Endodermal cell (in vitro differentiated cells): Measurements from ENCODE around the gene CCDC85B. TPM values are rescaled to one million over a fixed set of nuclear protein-coding genes. Genes with fewer than 3 reads are reported as not detected.
A peak's percentile ranks its signal among the peaks of the same experiment; 100 is the strongest.

Source experiments
- DNase-seq: peaks from one replicate; pipeline ENCODE4 v3.0.0-alpha.2; 2017
- H3K27ac ChIP-seq: 2 replicates; pipeline ENCODE4 v1.5.1; 2013; ENCODE audit warnings: mild to moderate bottlenecking, low read depth, low read length, moderate library complexity
- H3K27me3 ChIP-seq: 2 replicates; pipeline ENCODE4 v1.6.1; 2013; ENCODE audit warnings: mild to moderate bottlenecking, low read length, moderate library complexity; ENCODE audit not compliant: insufficient read depth, control insufficient read depth, poor library complexity, severe bottlenecking
- H3K36me3 ChIP-seq: 2 replicates; pipeline ENCODE4 v1.7.0; 2013; ENCODE audit warnings: mild to moderate bottlenecking, low read length, moderate library complexity; ENCODE audit not compliant: control insufficient read depth, insufficient read depth
- H3K4me1 ChIP-seq: one replicate; pipeline ENCODE4 v1.7.0; 2013; ENCODE audit warnings: low read length; ENCODE audit not compliant: control insufficient read depth, insufficient read depth
- H3K4me3 ChIP-seq: 2 replicates; pipeline ENCODE4 v1.5.1; 2013; ENCODE audit warnings: mild to moderate bottlenecking, low read length, moderate library complexity
- H3K9ac ChIP-seq: 2 replicates; pipeline ENCODE4 v1.6.1; 2013; ENCODE audit warnings: mild to moderate bottlenecking, low read length, moderate library complexity; ENCODE audit not compliant: poor library complexity, severe bottlenecking; ENCODE audit errors: extremely low read depth
- H3K9me3 ChIP-seq: 2 replicates; pipeline ENCODE4 v1.6.1; 2013; ENCODE audit warnings: mild to moderate bottlenecking, low read length, moderate library complexity; ENCODE audit not compliant: control insufficient read depth
- H3K27ac Mint-ChIP-seq: 2 replicates; pipeline ENCODE4 v1.8.0; 2020; ENCODE audit warnings: mixed read lengths
- H3K27me3 Mint-ChIP-seq: 2 replicates; pipeline ENCODE4 v1.8.0; 2021; ENCODE audit warnings: mild to moderate bottlenecking, mixed read lengths; ENCODE audit not compliant: insufficient read depth
- H3K36me3 Mint-ChIP-seq: 2 replicates; pipeline ENCODE4 v1.8.0; 2020; ENCODE audit warnings: low read depth, mixed read lengths
- H3K4me1 Mint-ChIP-seq: 2 replicates; pipeline ENCODE4 v1.8.0; 2020; ENCODE audit warnings: mixed read lengths
- H3K4me3 Mint-ChIP-seq: 2 replicates; pipeline ENCODE4 v1.8.0; 2020; ENCODE audit warnings: mild to moderate bottlenecking, moderate library complexity, mixed read lengths
- H3K9me3 Mint-ChIP-seq: 2 replicates; pipeline ENCODE4 v1.8.0; 2020; ENCODE audit warnings: mild to moderate bottlenecking, mixed read lengths
- WGBS, 2 experiments: methylation state at CpG; one replicate each; pipeline versions ENCODE4 v1.1.5 to v1.1.7; 2013; ENCODE audit warnings: missing lambda C conversion rate in 2 of 2, mixed read lengths in 1 of 2; ENCODE audit not compliant: insufficient coverage in 1 of 2, insufficient read length in 1 of 2; 5-methylcytosine and 5-hydroxymethylcytosine counted together
- total RNA-seq, 2 donors: library from RNA; stranded (reverse); fragmentation: NEBNext Ultra II Directional in 1 of 2; extraction: Animal tissue kit (Norgen Biotek cat#: 25700) in 1 of 2; gene quantifications; 2 replicates in 1 of 2; 3 replicates in 1 of 2; pipeline ENCODE4 v1.2.1, GENCODE V29; 2021
- TF ChIP-seq, protein P1 (sequence below): fragments of 200-600 bp; sonication (generic); conservative IDR thresholded peaks from 2 replicates; pipeline ENCODE4 v1.5.0; 2021; ENCODE audit warnings: antibody characterized with exemption, mild to moderate bottlenecking

The CCDC85B gene
- total RNA-seq, 2 donors from 2014 or later: 18.2 to 23.9 TPM

DNA sequence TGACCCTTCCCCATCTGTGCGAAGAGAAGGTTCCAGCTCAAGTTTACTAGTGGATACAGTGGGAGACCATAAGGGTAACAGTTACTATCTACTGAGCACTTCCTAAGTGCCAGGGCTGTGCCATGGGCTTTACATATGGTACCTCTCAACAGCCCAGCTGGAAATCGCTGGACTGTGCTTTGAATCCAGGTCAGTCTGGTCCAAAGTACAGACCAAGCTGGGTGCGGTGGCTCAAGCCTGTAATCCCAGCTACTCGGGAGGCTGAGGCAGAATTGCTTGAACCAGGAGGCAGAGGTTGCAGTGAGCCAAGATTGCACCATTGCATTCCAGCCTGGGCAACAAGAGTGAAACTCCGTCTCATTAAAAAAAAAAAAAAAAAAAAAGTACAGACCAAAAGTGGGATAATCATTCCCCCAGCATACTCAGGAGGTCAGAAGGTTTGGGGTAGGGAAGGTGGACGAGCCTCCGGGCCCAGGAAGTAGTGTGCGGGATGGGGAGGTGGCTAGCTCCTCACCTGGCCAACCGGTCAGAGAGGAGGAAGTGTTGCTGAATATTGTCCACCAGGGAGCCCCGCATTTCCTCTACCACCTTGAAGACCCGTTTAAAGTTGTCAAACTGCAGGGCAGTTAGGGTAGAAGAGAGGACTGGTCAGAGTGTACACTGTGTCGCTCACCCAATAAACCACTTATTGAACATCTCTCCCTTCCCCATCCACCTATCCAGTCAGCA, 4.5 kb upstream of the CCDC85B start:
- 92 to 100% methylated on average over 8 to 12 of the region's 12 CpGs for WGBS, 2 experiments
- Histone ChIP-seq H3K9ac (no peak overlapping the region), H3K36me3 (peaks cover 39% of the 10 kb centered on the region), H3K27me3 (no peaks in the 10 kb centered on the region), H3K4me3 (peak overlapping the region; percentile 82), H3K4me1 (no peaks in the 10 kb centered on the region), H3K27ac (no peak overlapping the region), H3K9me3 (no peaks in the 10 kb centered on the region)
- DNase-seq: no peak
- H3K27me3 Mint-ChIP-seq: peaks cover 14% of the 10 kb centered on the region
- peaks cover 44% of the 10 kb centered on the region for H3K36me3 Mint-ChIP-seq
- TF ChIP-seq, protein P1, sequence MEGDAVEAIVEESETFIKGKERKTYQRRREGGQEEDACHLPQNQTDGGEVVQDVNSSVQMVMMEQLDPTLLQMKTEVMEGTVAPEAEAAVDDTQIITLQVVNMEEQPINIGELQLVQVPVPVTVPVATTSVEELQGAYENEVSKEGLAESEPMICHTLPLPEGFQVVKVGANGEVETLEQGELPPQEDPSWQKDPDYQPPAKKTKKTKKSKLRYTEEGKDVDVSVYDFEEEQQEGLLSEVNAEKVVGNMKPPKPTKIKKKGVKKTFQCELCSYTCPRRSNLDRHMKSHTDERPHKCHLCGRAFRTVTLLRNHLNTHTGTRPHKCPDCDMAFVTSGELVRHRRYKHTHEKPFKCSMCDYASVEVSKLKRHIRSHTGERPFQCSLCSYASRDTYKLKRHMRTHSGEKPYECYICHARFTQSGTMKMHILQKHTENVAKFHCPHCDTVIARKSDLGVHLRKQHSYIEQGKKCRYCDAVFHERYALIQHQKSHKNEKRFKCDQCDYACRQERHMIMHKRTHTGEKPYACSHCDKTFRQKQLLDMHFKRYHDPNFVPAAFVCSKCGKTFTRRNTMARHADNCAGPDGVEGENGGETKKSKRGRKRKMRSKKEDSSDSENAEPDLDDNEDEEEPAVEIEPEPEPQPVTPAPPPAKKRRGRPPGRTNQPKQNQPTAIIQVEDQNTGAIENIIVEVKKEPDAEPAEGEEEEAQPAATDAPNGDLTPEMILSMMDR: no peak
- no peak overlapping the region for H3K27ac Mint-ChIP-seq
- peaks cover 29% of the 10 kb centered on the region for H3K4me1 Mint-ChIP-seq
- H3K9me3 Mint-ChIP-seq: no peaks in the 10 kb centered on the region
- H3K4me3 Mint-ChIP-seq: peak overlapping the region; percentile 96

DNA sequence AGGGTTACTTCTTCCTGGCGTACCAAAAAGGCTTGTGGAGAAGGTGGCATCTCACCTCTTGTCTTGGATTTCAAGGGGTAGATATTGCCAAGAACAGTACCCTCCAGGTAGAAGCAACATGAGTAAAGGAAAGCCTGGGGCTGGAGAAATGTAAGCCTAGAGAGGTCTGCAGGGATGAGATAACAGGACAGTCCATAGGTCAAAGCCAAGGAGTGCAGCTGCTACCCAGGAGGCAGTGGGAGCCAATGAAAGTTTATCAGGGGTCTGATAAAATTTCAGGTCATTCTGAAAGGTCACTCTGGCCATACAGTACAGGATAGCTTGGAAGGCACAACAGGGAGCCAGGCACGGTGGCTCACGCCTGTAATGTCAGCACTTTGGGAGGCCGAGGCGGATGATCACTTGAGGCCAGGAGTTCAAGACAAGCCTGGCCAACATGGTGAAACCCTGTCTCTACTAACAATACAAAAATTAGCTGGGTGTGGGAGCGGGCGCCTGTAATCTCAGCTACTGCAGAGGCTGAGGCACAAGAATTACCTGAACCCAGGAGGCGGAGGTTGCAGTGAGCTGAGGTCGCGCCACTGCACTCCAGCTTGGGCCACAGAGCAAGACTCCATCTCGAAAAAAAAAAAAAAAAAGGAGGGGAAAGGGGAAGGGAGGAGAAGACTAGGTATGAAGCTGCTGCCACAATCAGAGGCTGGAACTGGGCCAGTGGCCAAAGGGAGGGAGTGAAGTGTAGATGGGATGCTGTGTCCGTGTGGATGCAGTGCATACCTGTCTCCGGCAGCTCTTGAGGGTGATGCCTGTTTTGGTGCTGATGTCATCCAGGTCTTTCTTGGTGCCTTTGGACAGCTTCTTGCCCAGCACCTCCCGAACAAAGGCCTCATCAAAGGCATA, 3.4 kb upstream of the CCDC85B start:
- no peaks in the 10 kb centered on the region for H3K9me3 Mint-ChIP-seq
- TF ChIP-seq, protein P1: no peak
- H3K27ac ChIP-seq: no peak overlapping the region
- no peaks in the 10 kb centered on the region for H3K27me3 ChIP-seq
- H3K4me3 Mint-ChIP-seq: peak overlapping the region; percentile 96
- peaks cover 14% of the 10 kb centered on the region for H3K27me3 Mint-ChIP-seq
- no peaks in the 10 kb centered on the region for H3K9me3 ChIP-seq
- no peak for DNase-seq
- H3K36me3 ChIP-seq: peaks cover 39% of the 10 kb centered on the region
- H3K36me3 Mint-ChIP-seq: peaks cover 42% of the 10 kb centered on the region
- H3K27ac Mint-ChIP-seq: peak overlapping the region; percentile 35
- H3K4me1 Mint-ChIP-seq: peaks cover 29% of the 10 kb centered on the region
- H3K4me1 ChIP-seq: no peaks in the 10 kb centered on the region
- WGBS, 2 experiments: 86 to 93% methylated on average over 9 to 14 of the region's 14 CpGs
- peak overlapping the region; percentile 82 for H3K4me3 ChIP-seq
- H3K9ac ChIP-seq: peak overlapping the region; percentile 44

DNA sequence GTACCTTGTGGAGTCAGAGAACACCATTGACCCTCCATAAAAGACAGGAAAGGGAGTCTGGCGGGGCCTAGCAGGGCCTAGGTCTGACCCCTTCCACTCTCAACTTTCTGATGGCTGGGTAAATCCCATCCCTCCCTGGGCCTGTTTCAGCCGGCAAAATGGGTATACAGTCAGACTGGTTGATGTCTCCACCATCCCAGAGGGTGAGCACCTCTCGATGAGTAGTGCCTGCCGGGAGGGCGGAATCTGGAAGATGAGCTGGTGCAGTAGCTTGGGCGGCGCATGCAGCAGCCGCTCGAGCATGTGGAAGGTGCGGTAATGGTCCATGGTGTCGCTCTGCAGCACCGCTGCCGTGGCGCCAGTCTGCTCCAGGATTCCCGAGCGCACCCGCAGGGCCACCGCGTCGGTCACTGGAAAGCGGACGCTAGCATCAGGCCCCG, 2.7 kb upstream of the CCDC85B start:
- H3K4me3 Mint-ChIP-seq: peak overlapping the region; percentile 96
- Histone ChIP-seq H3K9me3 (no peaks in the 10 kb centered on the region), H3K27me3 (no peaks in the 10 kb centered on the region), H3K9ac (peak overlapping the region; percentile 44), H3K4me1 (no peaks in the 10 kb centered on the region), H3K36me3 (peaks cover 36% of the 10 kb centered on the region), H3K27ac (peak overlapping the region; percentile 64), H3K4me3 (peak overlapping the region; percentile 82)
- peak overlapping the region; percentile 98 for H3K27ac Mint-ChIP-seq
- H3K36me3 Mint-ChIP-seq: peaks cover 37% of the 10 kb centered on the region
- DNase-seq: no peak
- 4 to 7% methylated on average over 21 to 23 of the region's 23 CpGs for WGBS, 2 experiments
- peaks cover 36% of the 10 kb centered on the region for H3K4me1 Mint-ChIP-seq
- H3K9me3 Mint-ChIP-seq: no peaks in the 10 kb centered on the region
- peaks cover 14% of the 10 kb centered on the region for H3K27me3 Mint-ChIP-seq
- TF ChIP-seq, protein P1: no peak
